Ovary (tissue), 3 donors: ENCODE data around the gene PGBD1.

Source experiments
- EP300 ChIP-seq: sonication (generic); formaldehyde crosslinking; IDR thresholded peaks from one replicate; pipeline ENCODE4 v1.6.1; 2017; ENCODE audit warnings: antibody characterized with exemption
- POLR2A ChIP-seq: fragments of 450-650 bp; IDR thresholded peaks from one replicate; pipeline ENCODE4 v1.6.1; 2017; ENCODE audit warnings: antibody characterized with exemption, mild to moderate bottlenecking, moderate library complexity
- TF ChIP-seq, protein P1 (sequence below), 3 donors: fragments of 450-650 bp in 2 of 3; fragments of 200-600 bp in 1 of 3; IDR thresholded peaks; one replicate each; pipeline versions ENCODE4 v1.5.1 to v1.8.0; 2016 to 2022; ENCODE audit warnings: antibody characterized with exemption in 3 of 3, mild to moderate bottlenecking in 1 of 3
- donor health status: DM: no; HTN: no; CAD: no.

DNA sequence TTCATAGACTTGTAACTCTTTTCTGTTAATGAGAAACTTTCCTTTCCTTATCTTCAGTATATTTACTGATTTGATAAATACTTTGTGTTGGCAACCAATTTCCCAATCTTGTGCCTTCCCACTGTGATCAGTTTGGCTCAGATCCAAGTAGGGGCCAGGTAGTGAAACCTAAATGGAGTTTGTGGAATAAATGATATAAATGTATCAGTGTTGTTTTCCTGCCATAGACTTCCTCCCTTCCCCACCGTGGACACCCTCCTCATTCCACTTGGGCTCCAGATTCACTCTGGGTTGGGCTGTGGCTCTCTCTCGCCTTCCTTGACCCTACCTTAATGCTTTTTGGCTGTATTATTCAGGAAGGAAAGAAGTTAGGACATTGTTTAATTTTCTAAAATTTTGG lies 69.7 kb downstream of the PGBD1 start:
- TF ChIP-seq, protein P1, sequence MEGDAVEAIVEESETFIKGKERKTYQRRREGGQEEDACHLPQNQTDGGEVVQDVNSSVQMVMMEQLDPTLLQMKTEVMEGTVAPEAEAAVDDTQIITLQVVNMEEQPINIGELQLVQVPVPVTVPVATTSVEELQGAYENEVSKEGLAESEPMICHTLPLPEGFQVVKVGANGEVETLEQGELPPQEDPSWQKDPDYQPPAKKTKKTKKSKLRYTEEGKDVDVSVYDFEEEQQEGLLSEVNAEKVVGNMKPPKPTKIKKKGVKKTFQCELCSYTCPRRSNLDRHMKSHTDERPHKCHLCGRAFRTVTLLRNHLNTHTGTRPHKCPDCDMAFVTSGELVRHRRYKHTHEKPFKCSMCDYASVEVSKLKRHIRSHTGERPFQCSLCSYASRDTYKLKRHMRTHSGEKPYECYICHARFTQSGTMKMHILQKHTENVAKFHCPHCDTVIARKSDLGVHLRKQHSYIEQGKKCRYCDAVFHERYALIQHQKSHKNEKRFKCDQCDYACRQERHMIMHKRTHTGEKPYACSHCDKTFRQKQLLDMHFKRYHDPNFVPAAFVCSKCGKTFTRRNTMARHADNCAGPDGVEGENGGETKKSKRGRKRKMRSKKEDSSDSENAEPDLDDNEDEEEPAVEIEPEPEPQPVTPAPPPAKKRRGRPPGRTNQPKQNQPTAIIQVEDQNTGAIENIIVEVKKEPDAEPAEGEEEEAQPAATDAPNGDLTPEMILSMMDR (IDR thresholded peaks at IDR 0.05), result no peak
- TF ChIP-seq EP300 (no peak), POLR2A (no peak)
